CD14-positive monocyte (primary cell): Measurements from ENCODE around the gene CST9L. TPM values are rescaled to one million over a fixed set of nuclear protein-coding genes. Genes with fewer than 3 reads are reported as not detected.

Experiments
- DNase-seq, 3 donors: peaks; one replicate each; pipeline ENCODE4 v3.0.0-alpha.2; 2011 to 2022
- H2AFZ ChIP-seq: 2 replicates; pipeline ENCODE4 v1.6.0; 2012; ENCODE audit warnings: mild to moderate bottlenecking, low read depth, low read length, inconsistent platforms; ENCODE audit not compliant: insufficient read depth, poor library complexity, severe bottlenecking
- H3K27ac ChIP-seq, 2 donors: 1 replicate in 1 of 2; 2 replicates in 1 of 2; pipeline ENCODE4 v1.5.1; 2012 to 2013; ENCODE audit warnings: low read length in 2 of 2, control low read depth in 1 of 2, inconsistent platforms in 1 of 2, low read depth in 1 of 2, mild to moderate bottlenecking in 1 of 2
- H3K27me3 ChIP-seq, 2 donors: one replicate each; pipeline versions ENCODE4 v1.6.0 to v1.6.1; 2011 to 2013; ENCODE audit warnings: low read length in 2 of 2; ENCODE audit not compliant: control insufficient read depth in 2 of 2, insufficient read depth in 2 of 2
- H3K36me3 ChIP-seq, 2 donors: replicated peaks in 1 of 2; 1 replicate in 1 of 2; 2 replicates in 1 of 2; pipeline versions ENCODE4 v1.5.1 to v1.6.1; 2012 to 2013; ENCODE audit warnings: low read length in 2 of 2, control low read depth in 1 of 2, inconsistent platforms in 1 of 2, mild to moderate bottlenecking in 1 of 2; ENCODE audit not compliant: insufficient read depth in 2 of 2, control insufficient read depth in 1 of 2
- H3K4me1 ChIP-seq, 2 donors: 1 replicate in 1 of 2; 2 replicates in 1 of 2; pipeline versions ENCODE4 v1.5.1 to v1.6.1; 2012 to 2013; ENCODE audit warnings: low read length in 2 of 2, control low read depth in 1 of 2, inconsistent platforms in 1 of 2, mild to moderate bottlenecking in 1 of 2, moderate library complexity in 1 of 2; ENCODE audit not compliant: insufficient read depth in 2 of 2, control insufficient read depth in 1 of 2
- H3K4me2 ChIP-seq: replicated peaks from 2 replicates; pipeline ENCODE3; 2012; ENCODE audit warnings: low read length, moderate library complexity, mild to moderate bottlenecking; ENCODE audit not compliant: poor library complexity, severe bottlenecking; ENCODE audit errors: extremely low read depth
- H3K4me3 ChIP-seq, 3 experiments: fragments of 200-600 bp in 1 of 3; sonication (generic) in 1 of 3; replicated peaks in 1 of 3; 1 replicate in 2 of 3; 2 replicates in 1 of 3; pipeline ENCODE4 v1.5.1; 2011 to 2013; ENCODE audit warnings: low read length in 3 of 3, mild to moderate bottlenecking in 3 of 3, control low read depth in 2 of 3, low read depth in 2 of 3, inconsistent platforms in 1 of 3, moderate library complexity in 1 of 3
- H3K79me2 ChIP-seq: 2 replicates; pipeline ENCODE4 v1.6.0; 2012; ENCODE audit warnings: mild to moderate bottlenecking, control low read depth, inconsistent platforms, low read length, moderate library complexity; ENCODE audit not compliant: insufficient read depth
- H3K9ac ChIP-seq: 2 replicates; pipeline ENCODE4 v1.6.0; 2017; ENCODE audit warnings: low read length, mild to moderate bottlenecking; ENCODE audit not compliant: insufficient read depth, poor library complexity, severe bottlenecking
- H3K9me3 ChIP-seq, 2 donors: replicated peaks in 1 of 2; 1 replicate in 1 of 2; 2 replicates in 1 of 2; pipeline versions ENCODE4 v1.5.1 to v1.6.1; 2012 to 2013; ENCODE audit warnings: low read length in 2 of 2, control low read depth in 1 of 2; ENCODE audit not compliant: control insufficient read depth in 1 of 2, insufficient read depth in 1 of 2
- H4K20me1 ChIP-seq: 2 replicates; pipeline ENCODE4 v1.6.0; 2012; ENCODE audit warnings: mild to moderate bottlenecking, low read length, control low read depth, moderate library complexity; ENCODE audit not compliant: insufficient read depth
- H3K27ac Mint-ChIP-seq, 7 donors: one replicate each; pipeline ENCODE4 v1.8.0; 2020; ENCODE audit warnings: mild to moderate bottlenecking in 7 of 7, mixed read lengths in 7 of 7, moderate library complexity in 6 of 7, inconsistent platforms in 2 of 7
- H3K27me3 Mint-ChIP-seq, 3 donors: one replicate each; pipeline ENCODE4 v1.8.0; 2021 to 2022; ENCODE audit warnings: low read depth in 3 of 3, mild to moderate bottlenecking in 3 of 3, mixed read lengths in 3 of 3, moderate library complexity in 3 of 3, inconsistent platforms in 1 of 3
- H3K36me3 Mint-ChIP-seq, 2 donors: one replicate each; pipeline ENCODE4 v1.8.0; 2020; ENCODE audit warnings: mixed read lengths in 2 of 2, inconsistent platforms in 1 of 2, mild to moderate bottlenecking in 1 of 2
- H3K4me1 Mint-ChIP-seq: one replicate; pipeline ENCODE4 v1.8.0; 2020; ENCODE audit warnings: mild to moderate bottlenecking, mixed read lengths
- H3K4me3 Mint-ChIP-seq, 2 donors: one replicate each; pipeline ENCODE4 v1.8.0; 2020; ENCODE audit warnings: mild to moderate bottlenecking in 2 of 2, mixed read lengths in 2 of 2, moderate library complexity in 1 of 2
- H3K9me3 Mint-ChIP-seq, 7 donors: one replicate each; pipeline ENCODE4 v1.8.0; 2020 to 2022; ENCODE audit warnings: mixed read lengths in 7 of 7, mild to moderate bottlenecking in 6 of 7, moderate library complexity in 6 of 7, inconsistent platforms in 2 of 7
- WGBS: methylation state at CpG from one replicate; pipeline ENCODE4 v1.1.5; 2013; ENCODE audit warnings: missing lambda C conversion rate; ENCODE audit not compliant: insufficient coverage; 5-methylcytosine and 5-hydroxymethylcytosine counted together
- intact Hi-C, 2 donors: fragments of 100-400 bp; cut with micrococcal nuclease; formaldehyde crosslinking; loops; one replicate each; pipeline versions ENCODE4 v1.15.0 to v1.15.1; 2023
- polyA plus RNA-seq, 3 donors: library from polyadenylated mRNA; depleted of rRNA in 1 of 3; unstranded in 2 of 3; stranded (reverse) in 1 of 3; fragments of 300-500 nt in 2 of 3; fragments of >200 nt in 1 of 3; fragmentation: Illumina TruSeq in 2 of 3; gene quantifications; 1 replicate in 2 of 3; 2 replicates in 1 of 3; pipeline ENCODE4 v1.2.3, GENCODE V29; 2012 to 2021
- TF ChIP-seq, protein P1 (sequence below): fragments of 200-600 bp; IDR thresholded peaks from one replicate; pipeline ENCODE4 v1.8.0; 2022; ENCODE audit warnings: antibody characterized with exemption, mild to moderate bottlenecking

The CST9L gene
- polyA plus RNA-seq, 3 donors: not detected

DNA sequence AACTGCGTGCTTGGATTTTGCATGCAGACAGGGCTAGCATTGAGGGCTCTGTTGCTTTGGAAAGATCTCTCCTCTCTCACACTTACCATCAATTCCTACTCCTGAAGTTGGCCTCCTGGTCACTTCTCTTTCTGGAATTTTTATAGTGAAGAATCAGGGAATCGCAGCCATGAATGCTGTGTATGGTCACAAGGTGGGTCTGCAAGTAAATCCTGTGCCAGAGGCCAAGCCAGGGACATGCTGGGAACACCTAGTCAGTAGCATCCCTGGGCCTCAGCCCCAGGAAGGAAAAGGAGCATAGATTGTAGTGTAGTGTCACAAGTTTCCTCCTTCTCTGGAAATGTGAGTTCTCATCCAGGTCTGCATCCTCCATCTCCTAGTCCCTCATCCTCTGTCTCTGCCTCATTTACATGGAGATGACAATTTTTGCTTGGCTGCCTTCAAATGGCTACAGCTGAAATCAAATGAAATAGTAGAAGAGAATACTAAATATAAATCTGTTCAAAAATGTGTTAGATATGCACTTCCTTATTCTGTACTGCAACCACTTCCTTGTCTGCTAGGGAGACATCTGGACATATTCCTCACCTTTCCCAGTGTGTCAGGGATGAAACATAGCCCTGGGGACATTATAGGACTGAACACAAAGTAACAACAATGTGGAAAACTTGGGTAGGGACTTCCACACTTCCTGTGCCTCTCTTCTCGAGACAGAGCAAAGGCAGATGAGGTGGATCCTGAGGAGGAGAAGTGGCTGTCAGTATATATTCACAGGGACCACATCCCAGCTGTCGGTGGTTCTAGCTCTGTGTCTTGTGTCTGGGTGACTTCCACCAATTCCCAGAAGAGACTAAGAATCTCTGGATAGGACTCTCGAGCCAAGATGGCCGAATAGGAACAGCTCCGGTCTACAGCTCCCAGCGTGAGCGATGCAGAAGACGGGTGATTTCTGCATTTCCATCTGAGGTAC, 20.4 kb upstream of the CST9L start:
- Histone ChIP-seq H3K27ac (no peak overlapping the region), H3K36me3 (no peaks in the 10 kb centered on the region), H3K4me3 (no peak overlapping the region), H3K4me1 (peaks cover 0 to 4% of the 10 kb centered on the region in 2 donors), H3K4me2 (no peak overlapping the region), H2AFZ (peak overlapping the region; percentile 19), H4K20me1 (no peaks in the 10 kb centered on the region), H3K79me2 (no peaks in the 10 kb centered on the region), H3K9me3 (no peaks in the 10 kb centered on the region), H3K9ac (no peak overlapping the region), H3K27me3 (no peaks in the 10 kb centered on the region)
- intact Hi-C loops: no loop called here
- DNase-seq: no peak
- Mint-ChIP-seq H3K27me3 (peaks cover 3 to 11% (median 11%) of the 10 kb centered on the region in 3 donors), H3K4me3 (no peak overlapping the region), H3K36me3 (no peaks in the 10 kb centered on the region), H3K27ac (peak overlapping the region in 4 of 7 donors; percentile 19 to 76 (median 52)), H3K4me1 (peaks cover 9% of the 10 kb centered on the region), H3K9me3 (peaks cover 0 to 1% (median 0%) of the 10 kb centered on the region in 7 donors)
- TF ChIP-seq, protein P1, sequence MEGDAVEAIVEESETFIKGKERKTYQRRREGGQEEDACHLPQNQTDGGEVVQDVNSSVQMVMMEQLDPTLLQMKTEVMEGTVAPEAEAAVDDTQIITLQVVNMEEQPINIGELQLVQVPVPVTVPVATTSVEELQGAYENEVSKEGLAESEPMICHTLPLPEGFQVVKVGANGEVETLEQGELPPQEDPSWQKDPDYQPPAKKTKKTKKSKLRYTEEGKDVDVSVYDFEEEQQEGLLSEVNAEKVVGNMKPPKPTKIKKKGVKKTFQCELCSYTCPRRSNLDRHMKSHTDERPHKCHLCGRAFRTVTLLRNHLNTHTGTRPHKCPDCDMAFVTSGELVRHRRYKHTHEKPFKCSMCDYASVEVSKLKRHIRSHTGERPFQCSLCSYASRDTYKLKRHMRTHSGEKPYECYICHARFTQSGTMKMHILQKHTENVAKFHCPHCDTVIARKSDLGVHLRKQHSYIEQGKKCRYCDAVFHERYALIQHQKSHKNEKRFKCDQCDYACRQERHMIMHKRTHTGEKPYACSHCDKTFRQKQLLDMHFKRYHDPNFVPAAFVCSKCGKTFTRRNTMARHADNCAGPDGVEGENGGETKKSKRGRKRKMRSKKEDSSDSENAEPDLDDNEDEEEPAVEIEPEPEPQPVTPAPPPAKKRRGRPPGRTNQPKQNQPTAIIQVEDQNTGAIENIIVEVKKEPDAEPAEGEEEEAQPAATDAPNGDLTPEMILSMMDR: no peak
- WGBS: 100% methylated on average over 1 of the region's 10 CpGs

DNA sequence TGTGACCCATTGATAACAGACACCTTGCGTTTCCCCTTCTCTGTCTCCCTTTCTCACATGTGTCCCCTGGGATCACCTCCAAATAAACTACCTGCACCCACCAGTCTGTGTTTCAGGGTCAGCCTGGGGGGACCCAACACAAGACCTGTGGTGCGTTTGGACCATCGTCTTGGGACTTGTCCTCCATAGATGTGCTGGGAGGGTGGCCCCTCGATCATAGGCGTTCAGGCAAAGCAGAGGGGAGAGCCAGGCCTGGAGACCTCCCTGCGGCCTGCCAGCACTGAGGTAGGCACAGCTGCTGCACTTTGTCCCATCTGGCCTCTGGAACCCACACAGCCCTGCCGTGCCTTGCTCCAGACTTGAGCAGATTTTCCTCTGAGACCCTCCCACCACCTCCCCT, 19.3 kb upstream of the CST9L start:
- H2AFZ ChIP-seq: no peak overlapping the region
- no peak overlapping the region for H3K4me2 ChIP-seq
- DNase-seq: no peak
- no peak overlapping the region for H3K9ac ChIP-seq
- H3K27me3 ChIP-seq: no peaks in the 10 kb centered on the region
- intact Hi-C loops: no loop called here
- no peak overlapping the region for H3K27ac Mint-ChIP-seq
- H3K4me3 Mint-ChIP-seq: no peak overlapping the region
- H3K27me3 Mint-ChIP-seq: peaks cover 3 to 11% (median 11%) of the 10 kb centered on the region in 3 donors
- no peak overlapping the region for H3K27ac ChIP-seq
- H3K9me3 ChIP-seq: no peaks in the 10 kb centered on the region
- H3K9me3 Mint-ChIP-seq: peaks cover 0 to 1% (median 0%) of the 10 kb centered on the region in 7 donors
- no peak overlapping the region for H3K4me3 ChIP-seq
- 90% methylated on average over 7 of the region's 7 CpGs for WGBS
- no peaks in the 10 kb centered on the region for H3K79me2 ChIP-seq
- H3K4me1 ChIP-seq: peaks cover 0 to 4% of the 10 kb centered on the region in 2 donors
- TF ChIP-seq, protein P1: no peak
- H3K4me1 Mint-ChIP-seq: peaks cover 9% of the 10 kb centered on the region
- H4K20me1 ChIP-seq: no peaks in the 10 kb centered on the region
- H3K36me3 ChIP-seq: no peaks in the 10 kb centered on the region
- H3K36me3 Mint-ChIP-seq: no peaks in the 10 kb centered on the region
